ENCODE measurements around the gene GTSE1.
A peak's percentile ranks its signal among the peaks of the same experiment; 100 is the strongest.
"Not testable (repeated sequence)": the region's sequence is repeated elsewhere in the genome, so short reads cannot be mapped to it uniquely, and the experiment has no call there.

The GTSE1 gene

DNA sequence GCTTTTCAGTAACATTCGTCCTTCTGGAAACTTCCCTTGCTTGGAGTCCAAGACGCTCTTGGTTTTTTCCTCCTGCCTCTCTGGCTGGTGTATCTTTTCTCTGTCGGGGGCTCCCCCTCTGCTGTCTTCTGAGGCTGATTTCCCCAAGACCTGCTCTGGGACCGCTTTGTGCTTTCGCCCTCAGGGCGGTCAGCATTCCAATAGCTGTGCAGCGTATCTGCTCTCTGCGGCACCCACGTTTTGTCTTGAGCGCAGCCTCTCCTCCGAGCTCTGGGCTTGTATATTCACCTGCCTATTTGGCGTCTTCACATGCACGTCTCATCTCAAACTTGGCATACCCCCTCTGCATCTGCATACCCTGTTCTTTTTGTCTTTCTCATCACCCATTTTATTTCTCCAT, 2.4 kb downstream of the GTSE1 start:
- peaks cover 4% of the 10 kb centered on the region for H3K36me3 ChIP-seq (ENCODE audit: insufficient read depth, low read length)
- H3K9ac ChIP-seq (ENCODE audit: low read depth, low read length) = no peak overlapping the region
- H3K4me2 ChIP-seq (ENCODE audit: low read length) = no peak overlapping the region
- H3K4me1 ChIP-seq (ENCODE audit: control insufficient read depth, insufficient read depth, low read length) = peaks cover 24% of the 10 kb centered on the region
- H3K9me3 ChIP-seq (replicated peaks; ENCODE audit: low read length) = no peaks in the 10 kb centered on the region
- H3K27me3 ChIP-seq (ENCODE audit: control insufficient read depth, insufficient read depth, low read length) = no peaks in the 10 kb centered on the region
- no peak overlapping the region for H3K4me3 ChIP-seq (ENCODE audit: low read length)

DNA sequence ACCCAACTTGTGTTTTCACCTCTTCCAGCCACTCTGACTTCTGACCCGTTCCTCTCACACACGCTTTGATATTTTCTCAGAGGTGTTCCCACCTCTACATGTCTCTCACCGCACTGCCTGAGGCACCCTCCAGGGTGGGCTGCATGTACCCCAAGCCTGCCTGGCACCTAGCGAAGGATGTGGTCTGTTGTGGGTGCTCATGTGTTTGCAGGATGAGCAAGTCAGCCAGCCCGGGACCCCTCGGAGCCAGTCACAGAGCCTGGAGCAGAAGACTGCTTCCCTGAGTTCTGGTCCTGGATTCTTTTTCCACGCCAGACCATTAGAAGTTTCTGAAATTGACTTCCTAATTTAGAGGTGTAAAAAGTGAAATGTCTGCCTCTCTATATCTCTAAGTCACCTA, 3.8 kb downstream of the GTSE1 start:
- Histone ChIP-seq H3K4me1 (ENCODE audit: control insufficient read depth, insufficient read depth, low read length) (peaks cover 24% of the 10 kb centered on the region), H3K27me3 (ENCODE audit: control insufficient read depth, insufficient read depth, low read length) (no peaks in the 10 kb centered on the region), H3K9me3 (replicated peaks; ENCODE audit: low read length) (no peaks in the 10 kb centered on the region), H3K4me2 (ENCODE audit: low read length) (no peak overlapping the region), H3K4me3 (ENCODE audit: low read length) (no peak overlapping the region), H3K36me3 (ENCODE audit: insufficient read depth, low read length) (peaks cover 4% of the 10 kb centered on the region), H3K9ac (ENCODE audit: low read depth, low read length) (no peak overlapping the region)

DNA sequence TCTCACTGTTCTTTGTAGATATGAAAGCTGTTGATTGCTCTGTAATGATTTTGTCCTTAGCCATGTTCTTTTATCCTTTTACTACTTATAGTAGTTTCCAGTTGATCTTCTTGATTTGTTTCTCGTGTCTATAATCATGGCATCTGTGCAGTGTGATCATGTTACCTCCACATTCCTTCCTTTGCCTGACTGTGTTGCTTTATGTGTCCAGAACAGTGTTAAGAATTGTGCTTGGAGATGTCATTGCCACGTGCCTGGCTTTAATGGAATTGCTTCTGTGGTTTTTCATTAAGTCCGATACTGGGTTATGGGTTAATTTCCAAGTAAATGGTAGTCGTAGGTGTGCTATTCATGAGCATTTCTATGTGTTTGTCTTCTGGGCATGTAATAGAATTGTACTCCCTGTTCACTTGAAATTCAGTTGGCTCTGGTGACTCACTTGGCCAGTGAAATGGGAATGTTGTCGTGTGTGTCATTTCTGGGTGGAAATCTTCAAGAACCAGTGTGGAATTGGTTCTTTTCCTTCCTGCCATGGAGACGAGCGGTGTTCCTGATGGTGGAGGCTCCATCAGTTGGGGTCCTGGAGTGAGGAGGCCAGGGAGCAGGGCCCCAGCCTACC, 6.8 kb downstream of the GTSE1 start:
- Histone ChIP-seq H3K9ac (ENCODE audit: low read depth, low read length) (no peak overlapping the region), H3K4me1 (ENCODE audit: control insufficient read depth, insufficient read depth, low read length) (peaks cover 14% of the 10 kb centered on the region), H3K27me3 (ENCODE audit: control insufficient read depth, insufficient read depth, low read length) (no peaks in the 10 kb centered on the region), H3K9me3 (replicated peaks; ENCODE audit: low read length) (no peaks in the 10 kb centered on the region), H3K36me3 (ENCODE audit: insufficient read depth, low read length) (peaks cover 9% of the 10 kb centered on the region), H3K4me2 (ENCODE audit: low read length) (peak overlapping the region; percentile 10), H3K4me3 (ENCODE audit: low read length) (no peak overlapping the region)

DNA sequence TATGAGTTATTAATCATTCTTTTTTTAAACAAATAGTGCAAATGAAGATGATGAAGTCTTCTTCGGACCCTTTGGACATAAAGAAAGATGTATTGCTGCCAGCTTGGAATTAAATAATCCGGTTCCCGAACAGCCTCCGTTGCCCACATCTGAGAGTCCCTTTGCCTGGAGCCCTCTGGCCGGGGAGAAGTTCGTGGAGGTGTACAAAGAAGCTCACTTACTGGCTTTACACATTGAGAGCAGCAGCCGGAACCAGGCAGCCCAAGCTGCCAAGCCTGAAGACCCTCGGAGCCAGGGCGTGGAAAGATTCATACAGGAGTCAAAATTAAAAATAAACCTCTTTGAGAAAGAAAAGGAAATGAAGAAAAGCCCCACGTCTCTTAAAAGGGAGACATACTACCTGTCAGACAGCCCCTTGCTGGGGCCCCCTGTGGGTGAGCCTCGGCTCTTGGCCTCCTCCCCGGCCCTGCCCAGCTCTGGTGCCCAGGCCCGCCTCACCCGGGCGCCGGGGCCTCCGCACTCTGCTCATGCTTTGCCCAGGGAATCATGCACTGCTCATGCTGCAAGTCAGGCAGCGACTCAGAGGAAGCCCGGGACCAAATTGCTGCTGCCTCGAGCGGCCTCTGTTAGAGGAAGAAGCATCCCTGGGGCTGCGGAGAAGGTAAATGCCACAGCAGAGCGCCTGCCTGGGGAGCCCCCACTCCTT, 11.8 kb downstream of the GTSE1 start:
- Histone ChIP-seq H3K36me3 (ENCODE audit: insufficient read depth, low read length) (peaks cover 16% of the 10 kb centered on the region), H3K4me2 (ENCODE audit: low read length) (no peak overlapping the region), H3K9ac (ENCODE audit: low read depth, low read length) (no peak overlapping the region), H3K27me3 (ENCODE audit: control insufficient read depth, insufficient read depth, low read length) (no peaks in the 10 kb centered on the region), H3K4me1 (ENCODE audit: control insufficient read depth, insufficient read depth, low read length) (peaks cover 5% of the 10 kb centered on the region), H3K4me3 (ENCODE audit: low read length) (no peak overlapping the region), H3K9me3 (replicated peaks; ENCODE audit: low read length) (no peaks in the 10 kb centered on the region)

DNA sequence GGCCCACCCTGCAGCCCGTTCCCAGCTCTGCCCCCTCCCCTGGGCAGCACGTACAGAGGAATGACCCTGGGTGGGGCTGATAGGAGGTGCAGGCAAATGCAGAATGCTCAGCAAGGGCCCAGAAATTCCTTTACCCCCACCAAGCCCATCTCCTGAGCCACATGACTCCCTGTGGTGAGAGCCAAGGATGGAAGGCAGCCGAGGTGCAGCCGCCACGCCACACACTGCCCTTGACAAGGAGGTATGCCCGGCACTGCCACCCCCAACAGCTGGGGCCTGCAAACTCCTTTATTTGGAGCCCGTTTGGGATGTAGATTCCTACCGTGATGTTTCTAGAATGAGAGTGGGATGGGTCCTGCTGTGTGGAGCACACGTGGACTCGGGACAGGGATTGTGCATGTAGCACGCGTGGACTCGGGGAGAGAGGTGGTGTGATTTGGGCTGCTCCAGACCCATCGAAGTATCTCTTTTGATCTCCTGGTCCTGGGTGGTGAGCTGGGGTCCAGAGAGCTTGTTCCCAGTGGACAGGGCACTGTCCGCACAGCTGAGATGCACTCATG, 12.9 kb downstream of the GTSE1 start:
- Histone ChIP-seq H3K9ac (ENCODE audit: low read depth, low read length) (no peak overlapping the region), H3K4me2 (ENCODE audit: low read length) (no peak overlapping the region), H3K4me1 (ENCODE audit: control insufficient read depth, insufficient read depth, low read length) (no peaks in the 10 kb centered on the region), H3K36me3 (ENCODE audit: insufficient read depth, low read length) (peaks cover 20% of the 10 kb centered on the region), H3K4me3 (ENCODE audit: low read length) (no peak overlapping the region), H3K27me3 (ENCODE audit: control insufficient read depth, insufficient read depth, low read length) (no peaks in the 10 kb centered on the region), H3K9me3 (replicated peaks; ENCODE audit: low read length) (no peaks in the 10 kb centered on the region)

DNA sequence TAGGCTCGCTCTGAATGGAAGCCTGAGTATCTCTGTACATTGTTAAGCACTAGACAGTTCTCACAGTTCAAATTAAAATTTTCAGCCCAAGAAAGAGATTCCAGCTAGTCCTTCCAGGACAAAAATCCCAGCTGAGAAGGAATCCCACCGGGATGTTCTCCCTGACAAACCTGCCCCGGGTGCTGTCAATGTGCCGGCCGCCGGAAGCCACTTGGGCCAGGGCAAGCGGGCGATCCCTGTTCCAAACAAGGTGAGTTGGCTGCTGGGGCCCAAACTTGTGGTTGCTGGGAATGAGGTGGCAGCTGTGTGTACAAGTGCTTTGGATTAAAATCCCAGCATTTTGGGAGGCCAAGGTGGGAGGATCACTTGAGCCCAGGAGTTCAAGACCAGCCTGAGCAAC, 15.4 kb downstream of the GTSE1 start:
- H3K27me3 ChIP-seq (ENCODE audit: control insufficient read depth, insufficient read depth, low read length) = no peaks in the 10 kb centered on the region
- H3K9me3 ChIP-seq (replicated peaks; ENCODE audit: low read length) = no peaks in the 10 kb centered on the region
- H3K36me3 ChIP-seq (ENCODE audit: insufficient read depth, low read length) = peaks cover 34% of the 10 kb centered on the region
- H3K4me1 ChIP-seq (ENCODE audit: control insufficient read depth, insufficient read depth, low read length) = no peaks in the 10 kb centered on the region
- H3K4me2 ChIP-seq (ENCODE audit: low read length) = no peak overlapping the region
- H3K9ac ChIP-seq (ENCODE audit: low read depth, low read length) = no peak overlapping the region
- no peak overlapping the region for H3K4me3 ChIP-seq (ENCODE audit: low read length)

DNA sequence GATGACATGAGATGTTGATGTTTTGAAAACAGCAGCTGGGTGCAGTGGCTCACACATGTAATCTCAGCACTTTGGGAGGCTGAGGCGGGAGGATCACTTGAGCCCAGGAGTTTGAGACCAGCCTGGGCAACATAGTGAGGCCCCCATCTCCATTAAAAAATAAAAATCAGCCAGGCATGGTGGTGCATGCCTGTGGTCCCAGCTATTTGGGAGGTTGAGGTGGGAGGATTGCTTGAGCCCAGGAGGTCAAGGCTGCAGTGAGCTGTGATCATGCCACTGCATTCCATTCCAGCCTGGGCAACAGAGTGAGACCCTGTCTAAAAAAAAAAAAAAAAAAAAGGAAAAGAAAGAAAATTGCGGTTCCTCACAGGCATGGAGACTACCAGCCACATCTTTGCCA, 16.2 kb downstream of the GTSE1 start:
- H3K4me1 ChIP-seq (ENCODE audit: control insufficient read depth, insufficient read depth, low read length); H3K4me2 ChIP-seq (ENCODE audit: low read length); H3K9me3 ChIP-seq (replicated peaks; ENCODE audit: low read length); H3K9ac ChIP-seq (ENCODE audit: low read depth, low read length); H3K4me3 ChIP-seq (ENCODE audit: low read length); H3K27me3 ChIP-seq (ENCODE audit: control insufficient read depth, insufficient read depth, low read length): not testable (repeated sequence)
- H3K36me3 ChIP-seq (ENCODE audit: insufficient read depth, low read length) = peaks cover 38% of the 10 kb centered on the region

DNA sequence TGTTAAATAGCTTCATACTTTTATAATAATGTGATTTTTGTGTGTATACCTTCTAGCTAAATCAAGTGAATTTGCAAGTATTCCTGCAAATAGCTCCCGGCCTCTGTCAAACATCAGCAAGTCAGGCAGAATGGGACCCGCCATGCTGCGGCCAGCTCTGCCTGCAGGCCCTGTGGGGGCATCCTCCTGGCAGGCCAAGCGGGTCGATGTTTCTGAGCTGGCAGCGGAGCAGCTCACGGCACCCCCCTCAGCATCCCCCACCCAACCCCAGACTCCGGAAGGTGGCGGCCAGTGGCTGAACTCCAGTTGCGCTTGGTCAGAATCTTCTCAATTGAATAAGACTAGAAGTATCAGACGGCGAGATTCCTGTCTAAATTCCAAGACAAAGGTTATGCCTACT, 19.3 kb downstream of the GTSE1 start:
- Histone ChIP-seq H3K36me3 (ENCODE audit: insufficient read depth, low read length) (peaks cover 46% of the 10 kb centered on the region), H3K4me3 (ENCODE audit: low read length) (no peak overlapping the region), H3K4me2 (ENCODE audit: low read length) (no peak overlapping the region), H3K27me3 (ENCODE audit: control insufficient read depth, insufficient read depth, low read length) (no peaks in the 10 kb centered on the region), H3K4me1 (ENCODE audit: control insufficient read depth, insufficient read depth, low read length) (no peaks in the 10 kb centered on the region), H3K9ac (ENCODE audit: low read depth, low read length) (no peak overlapping the region), H3K9me3 (replicated peaks; ENCODE audit: low read length) (no peaks in the 10 kb centered on the region)

DNA sequence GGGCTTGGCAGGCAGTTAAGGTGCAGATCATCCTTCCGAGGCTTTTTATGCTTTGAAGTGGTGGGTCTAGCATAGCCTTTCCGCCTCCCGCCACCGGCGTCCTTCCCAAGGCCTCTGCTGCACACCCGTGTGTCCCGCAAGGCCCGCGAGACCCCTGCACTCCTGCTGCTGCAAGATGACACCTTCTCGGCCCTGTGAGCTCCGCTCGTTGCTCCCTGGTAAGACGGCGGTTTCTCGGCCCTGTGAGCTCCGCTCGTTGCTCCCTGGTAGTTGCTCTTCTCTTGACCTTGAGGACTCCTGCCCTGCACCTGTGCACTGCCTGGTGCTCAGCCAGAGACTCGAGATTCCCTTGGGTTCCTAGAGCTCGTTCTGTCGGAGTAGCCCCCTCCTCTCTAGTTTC, 21.0 kb downstream of the GTSE1 start:
- no peaks in the 10 kb centered on the region for H3K4me1 ChIP-seq (ENCODE audit: control insufficient read depth, insufficient read depth, low read length)
- no peak overlapping the region for H3K4me3 ChIP-seq (ENCODE audit: low read length)
- no peaks in the 10 kb centered on the region for H3K27me3 ChIP-seq (ENCODE audit: control insufficient read depth, insufficient read depth, low read length)
- H3K9me3 ChIP-seq (replicated peaks; ENCODE audit: low read length) = no peaks in the 10 kb centered on the region
- no peak overlapping the region for H3K4me2 ChIP-seq (ENCODE audit: low read length)
- H3K36me3 ChIP-seq (ENCODE audit: insufficient read depth, low read length) = peaks cover 48% of the 10 kb centered on the region
- no peak overlapping the region for H3K9ac ChIP-seq (ENCODE audit: low read depth, low read length)

DNA sequence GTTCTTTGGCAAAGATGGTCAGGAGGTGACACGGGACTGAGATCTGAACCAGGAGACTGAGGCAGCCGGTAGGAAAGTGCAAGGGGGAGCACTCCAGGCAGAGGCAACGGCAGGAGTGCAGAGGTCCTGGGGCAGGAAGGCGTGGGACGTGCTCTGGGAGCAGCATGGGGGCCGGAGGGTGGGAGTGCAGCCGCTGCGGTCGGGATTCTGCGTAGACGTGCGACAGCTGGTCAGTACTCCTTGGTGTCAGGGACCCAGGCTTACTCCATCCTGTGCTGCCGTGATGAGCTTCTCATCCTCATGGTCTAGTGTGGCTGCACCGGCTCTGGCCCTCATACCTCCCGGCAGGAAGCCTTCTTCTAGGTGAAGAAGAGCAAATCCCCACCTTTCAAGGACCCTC, 21.9 kb downstream of the GTSE1 start:
- H3K9ac ChIP-seq (ENCODE audit: low read depth, low read length) = no peak overlapping the region
- H3K9me3 ChIP-seq (replicated peaks; ENCODE audit: low read length) = no peaks in the 10 kb centered on the region
- no peak overlapping the region for H3K4me2 ChIP-seq (ENCODE audit: low read length)
- peaks cover 48% of the 10 kb centered on the region for H3K36me3 ChIP-seq (ENCODE audit: insufficient read depth, low read length)
- H3K4me3 ChIP-seq (ENCODE audit: low read length) = no peak overlapping the region
- no peaks in the 10 kb centered on the region for H3K27me3 ChIP-seq (ENCODE audit: control insufficient read depth, insufficient read depth, low read length)
- H3K4me1 ChIP-seq (ENCODE audit: control insufficient read depth, insufficient read depth, low read length) = no peaks in the 10 kb centered on the region

DNA sequence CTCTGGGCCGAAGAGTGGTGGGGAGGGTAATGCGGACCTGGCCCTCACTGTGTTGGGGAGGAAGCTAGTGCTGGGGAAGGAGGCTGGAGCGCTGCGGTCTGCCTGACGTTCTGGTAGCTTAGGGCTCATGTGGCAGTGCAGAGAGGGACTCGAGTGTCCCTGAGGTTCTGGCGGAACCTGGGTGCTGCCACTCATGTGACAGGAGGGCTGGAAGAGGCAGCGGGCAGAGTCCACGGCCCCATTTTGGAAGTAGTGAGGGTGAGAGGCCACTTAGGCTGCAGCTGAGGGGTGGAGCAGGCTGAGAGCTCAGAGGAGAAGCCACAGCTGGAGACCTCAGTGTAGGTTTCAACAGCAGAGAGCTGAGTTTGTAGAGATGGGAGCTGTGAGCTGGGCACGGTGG, 22.6 kb downstream of the GTSE1 start:
- Histone ChIP-seq H3K27me3 (ENCODE audit: control insufficient read depth, insufficient read depth, low read length) (no peaks in the 10 kb centered on the region), H3K4me3 (ENCODE audit: low read length) (no peak overlapping the region), H3K9ac (ENCODE audit: low read depth, low read length) (no peak overlapping the region), H3K36me3 (ENCODE audit: insufficient read depth, low read length) (peaks cover 48% of the 10 kb centered on the region), H3K9me3 (replicated peaks; ENCODE audit: low read length) (no peaks in the 10 kb centered on the region), H3K4me1 (ENCODE audit: control insufficient read depth, insufficient read depth, low read length) (no peaks in the 10 kb centered on the region), H3K4me2 (ENCODE audit: low read length) (no peak overlapping the region)

DNA sequence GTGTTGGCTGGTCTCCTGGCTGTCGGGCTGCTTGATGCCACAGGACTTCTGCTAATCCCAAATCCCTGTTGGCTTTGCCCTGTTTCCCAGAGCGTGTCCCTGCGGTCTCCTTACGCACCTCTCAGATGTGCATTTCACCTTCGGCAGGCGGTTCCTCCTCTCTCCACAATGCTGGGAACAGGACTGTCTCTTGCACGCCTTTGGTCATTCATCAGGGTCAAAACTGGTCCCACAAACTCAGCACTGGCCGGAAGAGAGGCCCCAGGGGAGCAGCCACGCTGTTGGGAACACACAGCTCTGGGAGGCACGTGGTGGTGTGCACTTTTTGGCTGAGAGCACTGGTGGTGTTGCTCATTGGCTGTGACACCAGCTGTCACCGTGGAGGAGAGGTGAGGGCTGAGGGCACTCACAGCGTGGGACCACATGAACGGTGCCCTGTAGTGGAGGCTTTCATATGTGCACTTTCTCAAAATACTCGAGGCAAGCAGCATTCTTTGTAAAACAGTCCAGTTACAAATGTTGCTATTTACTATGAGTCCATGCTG, 23.6 kb downstream of the GTSE1 start:
- peaks cover 54% of the 10 kb centered on the region for H3K36me3 ChIP-seq (ENCODE audit: insufficient read depth, low read length)
- H3K27me3 ChIP-seq (ENCODE audit: control insufficient read depth, insufficient read depth, low read length) = no peaks in the 10 kb centered on the region
- H3K4me3 ChIP-seq (ENCODE audit: low read length) = no peak overlapping the region
- no peak overlapping the region for H3K9ac ChIP-seq (ENCODE audit: low read depth, low read length)
- no peaks in the 10 kb centered on the region for H3K9me3 ChIP-seq (replicated peaks; ENCODE audit: low read length)
- no peaks in the 10 kb centered on the region for H3K4me1 ChIP-seq (ENCODE audit: control insufficient read depth, insufficient read depth, low read length)
- no peak overlapping the region for H3K4me2 ChIP-seq (ENCODE audit: low read length)
